Measurements from ENCODE around the gene RAB10.
"Not testable (repeated sequence)": the region's sequence is repeated elsewhere in the genome, so short reads cannot be mapped to it uniquely, and the experiment has no call there.

The RAB10 gene

GRCh38 chr2:26099933-26100332 lies 66.0 kb downstream of the RAB10 start:
- no peak for DNase-seq (ENCODE audit: low read depth, low spot score)
- no peaks in the 10 kb centered on the region for H3K27me3 ChIP-seq (ENCODE audit: insufficient read depth, insufficient read length)
- H3K4me3 ChIP-seq (ENCODE audit: insufficient read length, low read depth) = no peak overlapping the region
- H3K4me1 ChIP-seq (ENCODE audit: insufficient read depth, insufficient read length) = no peaks in the 10 kb centered on the region
- H3K9ac ChIP-seq (ENCODE audit: insufficient read length, low read depth) = no peak overlapping the region
- 0 out of 2 replicates have a peak, but pooled peaks cover 5% of the 10 kb centered on the region for H3K9me3 ChIP-seq (ENCODE audit: insufficient read depth, low read length)
- TF ChIP-seq SUZ12 (IDR thresholded peaks at IDR 0.05; ENCODE audit: extremely low read depth, insufficient read depth, insufficient read length) (no peak), YY1 (IDR thresholded peaks at IDR 0.05; ENCODE audit: insufficient read depth, insufficient read length) (no peak), ZNF274 (IDR thresholded peaks at IDR 0.05; ENCODE audit: low read depth, low read length) (no peak)
- peaks cover 18% of the 10 kb centered on the region for H3K36me3 ChIP-seq (ENCODE audit: insufficient read depth, insufficient read length, low read length)

GRCh38 chr2:26100384-26100783 lies 66.5 kb downstream of the RAB10 start:
- Histone ChIP-seq H3K9ac (ENCODE audit: insufficient read length, low read depth) (no peak overlapping the region), H3K4me3 (ENCODE audit: insufficient read length, low read depth) (no peak overlapping the region), H3K27me3 (ENCODE audit: insufficient read depth, insufficient read length) (no peaks in the 10 kb centered on the region), H3K4me1 (ENCODE audit: insufficient read depth, insufficient read length) (no peaks in the 10 kb centered on the region), H3K9me3 (ENCODE audit: insufficient read depth, low read length) (0 out of 2 replicates have a peak, but pooled peaks cover 5% of the 10 kb centered on the region), H3K36me3 (ENCODE audit: insufficient read depth, insufficient read length, low read length) (peaks cover 21% of the 10 kb centered on the region)
- TF ChIP-seq YY1 (IDR thresholded peaks at IDR 0.05; ENCODE audit: insufficient read depth, insufficient read length) = no peak
- TF ChIP-seq ZNF274 (IDR thresholded peaks at IDR 0.05; ENCODE audit: low read depth, low read length) = no peak
- no peak for TF ChIP-seq SUZ12 (IDR thresholded peaks at IDR 0.05; ENCODE audit: extremely low read depth, insufficient read depth, insufficient read length)
- DNase-seq (ENCODE audit: low read depth, low spot score) = no peak

- no peaks in the 10 kb centered on the region for H3K27me3 ChIP-seq (ENCODE audit: insufficient read depth, insufficient read length)
- no peak for DNase-seq (ENCODE audit: low read depth, low spot score)
- H3K4me1 ChIP-seq (ENCODE audit: insufficient read depth, insufficient read length) = no peaks in the 10 kb centered on the region
- H3K36me3 ChIP-seq (ENCODE audit: insufficient read depth, insufficient read length, low read length) = peaks cover 21% of the 10 kb centered on the region
- H3K4me3 ChIP-seq (ENCODE audit: insufficient read length, low read depth) = no peak overlapping the region
- TF ChIP-seq ZNF274 (IDR thresholded peaks at IDR 0.05; ENCODE audit: low read depth, low read length) (no peak), SUZ12 (IDR thresholded peaks at IDR 0.05; ENCODE audit: extremely low read depth, insufficient read depth, insufficient read length) (no peak), YY1 (IDR thresholded peaks at IDR 0.05; ENCODE audit: insufficient read depth, insufficient read length) (no peak)
- no peak overlapping the region for H3K9ac ChIP-seq (ENCODE audit: insufficient read length, low read depth)
- H3K9me3 ChIP-seq (ENCODE audit: insufficient read depth, low read length) = 0 out of 2 replicates have a peak, but pooled peaks cover 5% of the 10 kb centered on the region
Measured at GRCh38 chr2:26103752-26104151, 69.9 kb downstream of the RAB10 start.

GRCh38 chr2:26108701-26109100 lies 74.8 kb downstream of the RAB10 start:
- not testable (repeated sequence) for H3K9me3 ChIP-seq (ENCODE audit: insufficient read depth, low read length); H3K4me1 ChIP-seq (ENCODE audit: insufficient read depth, insufficient read length); H3K9ac ChIP-seq (ENCODE audit: insufficient read length, low read depth); DNase-seq (ENCODE audit: low read depth, low spot score); H3K27me3 ChIP-seq (ENCODE audit: insufficient read depth, insufficient read length); H3K4me3 ChIP-seq (ENCODE audit: insufficient read length, low read depth)
- H3K36me3 ChIP-seq (ENCODE audit: insufficient read depth, insufficient read length, low read length) = peaks cover 30% of the 10 kb centered on the region

- TF ChIP-seq ZNF274 (IDR thresholded peaks at IDR 0.05; ENCODE audit: low read depth, low read length) = no peak
- no peak for TF ChIP-seq YY1 (IDR thresholded peaks at IDR 0.05; ENCODE audit: insufficient read depth, insufficient read length)
- TF ChIP-seq SUZ12 (IDR thresholded peaks at IDR 0.05; ENCODE audit: extremely low read depth, insufficient read depth, insufficient read length) = no peak
- no peaks in the 10 kb centered on the region for H3K9me3 ChIP-seq (ENCODE audit: insufficient read depth, low read length)
Measured at GRCh38 chr2:26112201-26112600, 78.3 kb downstream of the RAB10 start.

GRCh38 chr2:26114151-26114550 lies 80.3 kb downstream of the RAB10 start:
- H3K4me3 ChIP-seq (ENCODE audit: insufficient read length, low read depth) = no peak overlapping the region
- no peaks in the 10 kb centered on the region for H3K9me3 ChIP-seq (ENCODE audit: insufficient read depth, low read length)
- peaks cover 29% of the 10 kb centered on the region for H3K36me3 ChIP-seq (ENCODE audit: insufficient read depth, insufficient read length, low read length)
- no peak for TF ChIP-seq YY1 (IDR thresholded peaks at IDR 0.05; ENCODE audit: insufficient read depth, insufficient read length)
- no peak for TF ChIP-seq ZNF274 (IDR thresholded peaks at IDR 0.05; ENCODE audit: low read depth, low read length)
- TF ChIP-seq SUZ12 (IDR thresholded peaks at IDR 0.05; ENCODE audit: extremely low read depth, insufficient read depth, insufficient read length) = no peak
- H3K4me1 ChIP-seq (ENCODE audit: insufficient read depth, insufficient read length) = no peaks in the 10 kb centered on the region
- no peak overlapping the region for H3K9ac ChIP-seq (ENCODE audit: insufficient read length, low read depth)
- no peak for DNase-seq (ENCODE audit: low read depth, low spot score)
- no peaks in the 10 kb centered on the region for H3K27me3 ChIP-seq (ENCODE audit: insufficient read depth, insufficient read length)

More at GRCh38 chr2:26112201-26112600, 78.3 kb downstream of the RAB10 start:
- Histone ChIP-seq H3K27me3 (ENCODE audit: insufficient read depth, insufficient read length) (no peaks in the 10 kb centered on the region), H3K36me3 (ENCODE audit: insufficient read depth, insufficient read length, low read length) (peaks cover 26% of the 10 kb centered on the region), H3K4me3 (ENCODE audit: insufficient read length, low read depth) (no peak overlapping the region), H3K4me1 (ENCODE audit: insufficient read depth, insufficient read length) (no peaks in the 10 kb centered on the region), H3K9ac (ENCODE audit: insufficient read length, low read depth) (no peak overlapping the region)
- no peak for DNase-seq (ENCODE audit: low read depth, low spot score)

- Histone ChIP-seq H3K36me3 (ENCODE audit: insufficient read depth, insufficient read length, low read length) (peaks cover 10% of the 10 kb centered on the region), H3K27me3 (ENCODE audit: insufficient read depth, insufficient read length) (no peaks in the 10 kb centered on the region), H3K9me3 (ENCODE audit: insufficient read depth, low read length) (no peaks in the 10 kb centered on the region), H3K4me1 (ENCODE audit: insufficient read depth, insufficient read length) (no peaks in the 10 kb centered on the region), H3K9ac (ENCODE audit: insufficient read length, low read depth) (no peak overlapping the region), H3K4me3 (ENCODE audit: insufficient read length, low read depth) (no peak overlapping the region)
- no peak for DNase-seq (ENCODE audit: low read depth, low spot score)
- no peak for TF ChIP-seq SUZ12 (IDR thresholded peaks at IDR 0.05; ENCODE audit: extremely low read depth, insufficient read depth, insufficient read length)
- no peak for TF ChIP-seq ZNF274 (IDR thresholded peaks at IDR 0.05; ENCODE audit: low read depth, low read length)
- no peak for TF ChIP-seq YY1 (IDR thresholded peaks at IDR 0.05; ENCODE audit: insufficient read depth, insufficient read length)
Measured at GRCh38 chr2:26118682-26119081, 84.8 kb downstream of the RAB10 start.

GRCh38 chr2:26119521-26119920 lies 85.6 kb downstream of the RAB10 start:
- TF ChIP-seq YY1 (IDR thresholded peaks at IDR 0.05; ENCODE audit: insufficient read depth, insufficient read length) = no peak
- TF ChIP-seq SUZ12 (IDR thresholded peaks at IDR 0.05; ENCODE audit: extremely low read depth, insufficient read depth, insufficient read length) = no peak
- TF ChIP-seq ZNF274 (IDR thresholded peaks at IDR 0.05; ENCODE audit: low read depth, low read length) = no peak
- no peak overlapping the region for H3K4me3 ChIP-seq (ENCODE audit: insufficient read length, low read depth)
- no peaks in the 10 kb centered on the region for H3K9me3 ChIP-seq (ENCODE audit: insufficient read depth, low read length)
- no peak for DNase-seq (ENCODE audit: low read depth, low spot score)
- no peak overlapping the region for H3K9ac ChIP-seq (ENCODE audit: insufficient read length, low read depth)
- H3K27me3 ChIP-seq (ENCODE audit: insufficient read depth, insufficient read length) = no peaks in the 10 kb centered on the region
- no peaks in the 10 kb centered on the region for H3K4me1 ChIP-seq (ENCODE audit: insufficient read depth, insufficient read length)
- H3K36me3 ChIP-seq (ENCODE audit: insufficient read depth, insufficient read length, low read length) = peaks cover 10% of the 10 kb centered on the region

Measured in NT2/D1 (cell line).